Activated CD4-positive, alpha-beta T cell treated with anti-CD3 and anti-CD28 coated beads, Interleukin-2, amount 10 ng/mL, durations not matched to agents 24 days and 14 days (primary cell): ENCODE results near the gene FAM163A. TPM values are rescaled to one million over a fixed set of nuclear protein-coding genes. Genes with fewer than 3 reads are reported as not detected.
"Not testable (repeated sequence)": the region's sequence is repeated elsewhere in the genome, so short reads cannot be mapped to it uniquely, and the experiment has no call there.

Source experiments
- DNase-seq: peaks from one replicate; pipeline ENCODE4 v3.0.0; 2022
- H3K27ac Mint-ChIP-seq: one replicate; pipeline ENCODE4 v1.8.0; 2022; ENCODE audit warnings: mild to moderate bottlenecking, mixed read lengths
- H3K27me3 Mint-ChIP-seq: one replicate; pipeline ENCODE4 v1.8.0; 2022; ENCODE audit warnings: mixed read lengths
- H3K36me3 Mint-ChIP-seq: one replicate; pipeline ENCODE4 v1.8.0; 2022; ENCODE audit warnings: low read depth, mild to moderate bottlenecking, mixed read lengths
- H3K4me1 Mint-ChIP-seq: one replicate; pipeline ENCODE4 v1.8.0; 2021; ENCODE audit warnings: mixed read lengths
- H3K4me3 Mint-ChIP-seq: one replicate; pipeline ENCODE4 v1.8.0; 2022; ENCODE audit warnings: mild to moderate bottlenecking, moderate library complexity, mixed read lengths
- H3K9me3 Mint-ChIP-seq: one replicate; pipeline ENCODE4 v1.8.0; 2021; ENCODE audit warnings: mixed read lengths
- intact Hi-C: fragments of 100-400 bp; cut with micrococcal nuclease; formaldehyde crosslinking; loops from one replicate; pipeline ENCODE4 v1.15.1; 2023
- total RNA-seq: library from RNA; stranded (reverse); gene quantifications from 2 replicates; pipeline ENCODE4 v1.2.3, GENCODE V29; 2022

Gene FAM163A
- total RNA-seq, 1 donor from 2014 or later, result not detected

- H3K36me3 Mint-ChIP-seq, result no peaks in the 10 kb centered on the region
- DNase-seq, result no peak
- H3K27me3 Mint-ChIP-seq, result peaks cover 9% of the 10 kb centered on the region
- H3K27ac Mint-ChIP-seq, result no peak overlapping the region
- H3K9me3 Mint-ChIP-seq, result no peaks in the 10 kb centered on the region
- no peaks in the 10 kb centered on the region for H3K4me1 Mint-ChIP-seq
- no peak overlapping the region for H3K4me3 Mint-ChIP-seq
- intact Hi-C loops, result no loop called here
These were observed 44.0 kb downstream of the FAM163A start for GRCh38 chr1:179786815-179787685.

- Mint-ChIP-seq H3K4me3 (no peak overlapping the region), H3K27ac (no peak overlapping the region), H3K36me3 (no peaks in the 10 kb centered on the region), H3K27me3 (peaks cover 9% of the 10 kb centered on the region), H3K9me3 (no peaks in the 10 kb centered on the region), H3K4me1 (no peaks in the 10 kb centered on the region)
- DNase-seq, result no peak
- intact Hi-C loops, result no loop called here
These were observed 45.2 kb downstream of the FAM163A start for GRCh38 chr1:179788259-179788658.

DNA sequence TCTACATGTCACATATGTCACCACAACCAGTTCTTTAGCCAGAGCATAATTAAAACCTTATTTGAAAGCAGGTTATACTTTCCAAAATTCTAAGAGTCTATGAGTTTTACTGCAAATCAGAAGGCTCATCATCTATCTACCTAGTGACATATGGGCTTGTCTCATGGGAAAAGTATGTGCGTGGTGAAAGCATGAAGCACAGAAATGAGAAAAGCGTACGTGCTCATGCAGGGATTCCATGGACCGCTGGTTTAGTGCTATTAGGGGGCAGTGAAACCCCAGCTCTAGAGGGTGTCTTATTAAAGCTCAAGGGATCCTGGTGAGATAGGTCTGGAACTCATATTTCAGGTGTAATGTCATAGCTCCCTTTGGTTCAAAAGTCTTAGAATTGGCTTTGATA, 50.2 kb downstream of the FAM163A start:
- Mint-ChIP-seq H3K27me3 (peaks cover 6% of the 10 kb centered on the region), H3K36me3 (no peaks in the 10 kb centered on the region), H3K27ac (no peak overlapping the region), H3K9me3 (no peaks in the 10 kb centered on the region), H3K4me3 (no peak overlapping the region), H3K4me1 (no peaks in the 10 kb centered on the region)
- no peak for DNase-seq
- intact Hi-C loops, result no loop called here

- H3K36me3 Mint-ChIP-seq, result no peaks in the 10 kb centered on the region
- H3K27ac Mint-ChIP-seq, result no peak overlapping the region
- H3K27me3 Mint-ChIP-seq, result peaks cover 6% of the 10 kb centered on the region
These were observed 51.1 kb downstream of the FAM163A start for GRCh38 chr1:179794146-179794545.

GRCh38 chr1:179794669-179795068, 51.6 kb downstream of the FAM163A start:
- H3K27me3 Mint-ChIP-seq, result peaks cover 6% of the 10 kb centered on the region
- no peaks in the 10 kb centered on the region for H3K4me1 Mint-ChIP-seq
- no peaks in the 10 kb centered on the region for H3K36me3 Mint-ChIP-seq
- no peak for DNase-seq
- no peaks in the 10 kb centered on the region for H3K9me3 Mint-ChIP-seq
- H3K4me3 Mint-ChIP-seq, result no peak overlapping the region
- no peak overlapping the region for H3K27ac Mint-ChIP-seq
- intact Hi-C loops, result no loop called here

More at GRCh38 chr1:179794146-179794545, 51.1 kb downstream of the FAM163A start:
- no peak overlapping the region for H3K4me3 Mint-ChIP-seq
- intact Hi-C loops, result no loop called here
- H3K4me1 Mint-ChIP-seq, result no peaks in the 10 kb centered on the region
- no peaks in the 10 kb centered on the region for H3K9me3 Mint-ChIP-seq
- no peak for DNase-seq

DNA sequence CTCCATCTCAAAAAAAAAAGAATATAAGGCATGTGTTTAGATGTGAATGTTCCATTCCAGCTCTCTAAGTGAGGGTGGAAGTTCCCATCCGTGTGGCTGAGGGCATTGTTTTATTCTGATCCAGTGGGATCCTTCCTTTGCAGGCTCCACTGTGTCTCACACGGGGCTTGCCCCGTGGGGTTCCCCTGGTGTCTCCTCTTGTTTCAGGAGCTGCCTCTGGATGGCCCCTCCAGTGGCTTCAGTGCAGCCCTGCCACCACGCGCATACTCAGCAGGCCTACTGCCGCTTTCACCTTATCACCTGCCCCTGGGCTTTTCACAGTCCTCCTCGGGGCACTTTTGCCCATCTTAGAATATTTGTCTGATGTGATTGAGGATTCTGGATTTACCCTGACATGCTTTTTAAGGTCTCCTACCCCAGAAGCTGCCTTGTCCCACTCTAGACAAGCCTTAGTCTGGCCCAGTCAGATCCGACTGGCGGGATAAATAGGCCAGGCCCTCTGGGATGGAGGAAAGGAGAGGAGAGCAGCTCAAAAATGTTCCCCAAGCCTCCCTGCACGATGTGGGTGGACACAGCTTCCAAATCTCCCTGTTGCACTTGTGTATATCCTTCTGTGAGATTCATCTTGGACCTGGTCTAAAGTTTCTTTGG, 55.2 kb downstream of the FAM163A start:
- intact Hi-C loops, result no loop called here
- Mint-ChIP-seq H3K9me3 (no peaks in the 10 kb centered on the region), H3K4me1 (no peaks in the 10 kb centered on the region), H3K27ac (no peak overlapping the region), H3K4me3 (no peak overlapping the region), H3K36me3 (no peaks in the 10 kb centered on the region), H3K27me3 (peaks cover 6% of the 10 kb centered on the region)
- DNase-seq, result no peak

- no peak overlapping the region for H3K27ac Mint-ChIP-seq
- no peak overlapping the region for H3K4me3 Mint-ChIP-seq
- peaks cover 6% of the 10 kb centered on the region for H3K27me3 Mint-ChIP-seq
- intact Hi-C loops, result no loop called here
- no peak for DNase-seq
- H3K9me3 Mint-ChIP-seq, result no peaks in the 10 kb centered on the region
- no peaks in the 10 kb centered on the region for H3K36me3 Mint-ChIP-seq
- no peaks in the 10 kb centered on the region for H3K4me1 Mint-ChIP-seq
These were observed 55.9 kb downstream of the FAM163A start for GRCh38 chr1:179798864-179799516.

- Mint-ChIP-seq H3K27me3 (peaks cover 6% of the 10 kb centered on the region), H3K27ac (no peak overlapping the region), H3K4me3 (no peak overlapping the region), H3K9me3 (no peaks in the 10 kb centered on the region), H3K36me3 (no peaks in the 10 kb centered on the region), H3K4me1 (no peaks in the 10 kb centered on the region)
- intact Hi-C loops, result no loop called here
- DNase-seq, result no peak
These were observed 57.4 kb downstream of the FAM163A start for GRCh38 chr1:179800481-179800880.

GRCh38 chr1:179803104-179803503, 60.0 kb downstream of the FAM163A start:
- DNase-seq, result no peak
- no peaks in the 10 kb centered on the region for H3K4me1 Mint-ChIP-seq
- no peaks in the 10 kb centered on the region for H3K27me3 Mint-ChIP-seq
- H3K27ac Mint-ChIP-seq, result no peak overlapping the region
- H3K4me3 Mint-ChIP-seq, result no peak overlapping the region
- H3K9me3 Mint-ChIP-seq, result no peaks in the 10 kb centered on the region
- no peaks in the 10 kb centered on the region for H3K36me3 Mint-ChIP-seq
- intact Hi-C loops, result no loop called here

DNA sequence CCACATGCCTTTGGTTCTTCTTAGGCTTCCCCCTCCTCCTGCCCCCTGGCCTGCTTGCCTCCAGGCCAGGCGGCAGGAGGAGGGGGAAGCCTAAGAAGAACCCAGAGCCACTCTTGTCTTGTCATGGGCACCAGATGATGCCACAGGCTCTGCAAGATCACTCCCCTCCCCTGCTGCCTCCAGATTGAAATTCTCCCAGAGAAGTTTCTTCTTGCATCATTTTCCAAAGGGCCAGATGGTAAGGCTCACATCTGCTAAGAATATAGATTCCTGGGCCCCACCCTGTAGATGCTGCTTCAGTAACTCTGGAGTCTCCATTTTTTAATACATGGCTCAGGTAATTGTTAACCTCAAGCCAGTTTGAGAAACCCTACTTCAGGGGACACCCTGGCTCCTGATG, 60.8 kb downstream of the FAM163A start:
- Mint-ChIP-seq H3K4me1 (no peaks in the 10 kb centered on the region), H3K36me3 (no peaks in the 10 kb centered on the region), H3K27me3 (no peaks in the 10 kb centered on the region), H3K27ac (no peak overlapping the region), H3K9me3 (no peaks in the 10 kb centered on the region), H3K4me3 (no peak overlapping the region)
- intact Hi-C loops, result no loop called here
- no peak for DNase-seq

GRCh38 chr1:179804417-179804816, 61.3 kb downstream of the FAM163A start:
- intact Hi-C loops, H3K36me3 Mint-ChIP-seq, DNase-seq, H3K27ac Mint-ChIP-seq, H3K4me1 Mint-ChIP-seq, H3K4me3 Mint-ChIP-seq, H3K27me3 Mint-ChIP-seq, H3K9me3 Mint-ChIP-seq: not testable (repeated sequence)

GRCh38 chr1:179805291-179806195, 62.5 kb downstream of the FAM163A start:
- H3K36me3 Mint-ChIP-seq, result no peaks in the 10 kb centered on the region
- DNase-seq, result no peak
- peaks cover 4% of the 10 kb centered on the region for H3K4me1 Mint-ChIP-seq
- H3K4me3 Mint-ChIP-seq, result no peak overlapping the region
- intact Hi-C loops, result no loop called here
- no peaks in the 10 kb centered on the region for H3K27me3 Mint-ChIP-seq
- H3K9me3 Mint-ChIP-seq, result no peaks in the 10 kb centered on the region
- H3K27ac Mint-ChIP-seq, result no peak overlapping the region

DNA sequence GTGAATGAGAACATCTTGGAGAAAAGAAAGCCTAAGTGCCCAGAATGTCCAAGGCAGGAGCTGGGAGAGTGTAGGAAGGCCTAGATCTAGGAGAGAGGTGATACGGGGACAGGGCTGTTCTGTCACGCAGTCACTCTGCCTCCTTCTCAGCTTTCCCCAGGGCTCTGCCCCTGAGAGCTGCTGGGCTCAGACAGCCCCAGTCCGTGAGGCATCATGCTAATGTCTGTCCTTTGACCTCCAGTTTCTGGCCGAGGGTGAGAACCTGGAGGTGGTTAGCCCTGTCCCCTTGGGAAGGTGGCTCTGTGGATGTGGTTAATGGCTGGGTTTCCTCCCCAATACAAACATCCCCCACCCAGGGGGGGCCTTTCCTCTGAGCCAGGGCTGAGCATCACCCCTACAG, 63.2 kb downstream of the FAM163A start:
- no peak overlapping the region for H3K4me3 Mint-ChIP-seq
- H3K9me3 Mint-ChIP-seq, result no peaks in the 10 kb centered on the region
- no peaks in the 10 kb centered on the region for H3K27me3 Mint-ChIP-seq
- DNase-seq, result no peak
- H3K36me3 Mint-ChIP-seq, result no peaks in the 10 kb centered on the region
- intact Hi-C loops, result no loop called here
- peaks cover 4% of the 10 kb centered on the region for H3K4me1 Mint-ChIP-seq
- no peak overlapping the region for H3K27ac Mint-ChIP-seq
